HL-60 (cell line): ENCODE measurements around the gene MOBP.

ENCODE experiments used
- DNase-seq, 2 experiments: peaks; one replicate each; pipeline ENCODE4 v3.0.0-alpha.2; 2010 to 2020; ENCODE audit warnings: low read depth in 1 of 2, low spot score in 1 of 2
- H3K27ac ChIP-seq: fragments of 250-450 bp; sonication (Bioruptor Pico); replicated peaks from 2 replicates; pipeline ENCODE4 v1.5.1; 2020; ENCODE audit warnings: mild to moderate bottlenecking, moderate library complexity
- H3K27me3 ChIP-seq: fragments of 250-450 bp; sonication (Bioruptor Pico); 2 replicates; pipeline ENCODE4 v1.5.1; 2021; ENCODE audit warnings: mild to moderate bottlenecking, moderate library complexity; ENCODE audit not compliant: insufficient read depth, poor library complexity, severe bottlenecking
- H3K4me3 ChIP-seq: replicated peaks from 2 replicates; pipeline ENCODE4 v1.5.1; 2011; ENCODE audit warnings: mild to moderate bottlenecking, control low read depth, low read length; ENCODE audit not compliant: insufficient read depth
- GABPA ChIP-seq: IDR thresholded peaks from 2 replicates; pipeline ENCODE4 v1.6.1; 2012; ENCODE audit warnings: low read depth
- POLR2AphosphoS5 ChIP-seq: IDR thresholded peaks from 2 replicates; pipeline ENCODE4 v1.6.1; 2012; ENCODE audit warnings: low read depth
- SPI1 ChIP-seq: IDR thresholded peaks from 2 replicates; pipeline ENCODE4 v1.6.1; 2012; ENCODE audit warnings: low read depth, mild to moderate bottlenecking, borderline replicate concordance
- TF ChIP-seq, protein P1 (sequence below): IDR thresholded peaks from 2 replicates; pipeline ENCODE4 v1.6.1; 2012; ENCODE audit warnings: low read depth; ENCODE audit not compliant: insufficient replicate concordance
- TF ChIP-seq, protein P2 (sequence below): IDR thresholded peaks from one replicate; pipeline ENCODE4 v1.5.1; 2011; ENCODE audit warnings: low read length, control low read depth, inconsistent platforms; ENCODE audit not compliant: insufficient read depth

MOBP gene

DNA sequence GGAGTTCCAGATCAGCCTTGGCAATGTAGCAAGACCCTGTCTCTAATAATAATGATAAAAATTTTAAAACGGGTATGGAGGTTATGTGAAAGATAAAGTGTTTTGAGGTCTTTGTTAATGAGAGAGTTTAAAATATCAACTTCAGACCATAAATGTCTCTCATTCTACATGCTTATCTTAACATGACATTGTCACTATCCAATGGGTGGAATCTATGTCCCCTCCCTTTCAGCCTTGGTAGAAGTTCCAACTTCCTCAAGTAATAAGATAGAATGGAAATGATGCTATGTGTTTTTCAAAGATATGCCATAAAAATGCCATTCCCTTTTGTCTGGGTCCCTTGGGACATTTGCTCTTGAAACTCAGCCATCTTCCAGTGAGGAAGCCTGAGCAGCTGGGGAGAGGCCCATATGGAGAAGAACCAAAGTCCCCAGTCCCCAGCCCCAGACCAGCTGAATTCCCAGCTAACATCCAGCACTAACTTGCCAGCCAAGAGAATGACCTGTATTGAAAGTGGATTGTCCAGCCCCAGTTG is 44.0 kb upstream of the MOBP start:
- no peak for TF ChIP-seq GABPA
- TF ChIP-seq SPI1: no peak
- no peak for TF ChIP-seq POLR2AphosphoS5
- TF ChIP-seq, protein P1, sequence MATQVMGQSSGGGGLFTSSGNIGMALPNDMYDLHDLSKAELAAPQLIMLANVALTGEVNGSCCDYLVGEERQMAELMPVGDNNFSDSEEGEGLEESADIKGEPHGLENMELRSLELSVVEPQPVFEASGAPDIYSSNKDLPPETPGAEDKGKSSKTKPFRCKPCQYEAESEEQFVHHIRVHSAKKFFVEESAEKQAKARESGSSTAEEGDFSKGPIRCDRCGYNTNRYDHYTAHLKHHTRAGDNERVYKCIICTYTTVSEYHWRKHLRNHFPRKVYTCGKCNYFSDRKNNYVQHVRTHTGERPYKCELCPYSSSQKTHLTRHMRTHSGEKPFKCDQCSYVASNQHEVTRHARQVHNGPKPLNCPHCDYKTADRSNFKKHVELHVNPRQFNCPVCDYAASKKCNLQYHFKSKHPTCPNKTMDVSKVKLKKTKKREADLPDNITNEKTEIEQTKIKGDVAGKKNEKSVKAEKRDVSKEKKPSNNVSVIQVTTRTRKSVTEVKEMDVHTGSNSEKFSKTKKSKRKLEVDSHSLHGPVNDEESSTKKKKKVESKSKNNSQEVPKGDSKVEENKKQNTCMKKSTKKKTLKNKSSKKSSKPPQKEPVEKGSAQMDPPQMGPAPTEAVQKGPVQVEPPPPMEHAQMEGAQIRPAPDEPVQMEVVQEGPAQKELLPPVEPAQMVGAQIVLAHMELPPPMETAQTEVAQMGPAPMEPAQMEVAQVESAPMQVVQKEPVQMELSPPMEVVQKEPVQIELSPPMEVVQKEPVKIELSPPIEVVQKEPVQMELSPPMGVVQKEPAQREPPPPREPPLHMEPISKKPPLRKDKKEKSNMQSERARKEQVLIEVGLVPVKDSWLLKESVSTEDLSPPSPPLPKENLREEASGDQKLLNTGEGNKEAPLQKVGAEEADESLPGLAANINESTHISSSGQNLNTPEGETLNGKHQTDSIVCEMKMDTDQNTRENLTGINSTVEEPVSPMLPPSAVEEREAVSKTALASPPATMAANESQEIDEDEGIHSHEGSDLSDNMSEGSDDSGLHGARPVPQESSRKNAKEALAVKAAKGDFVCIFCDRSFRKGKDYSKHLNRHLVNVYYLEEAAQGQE: no peak
- TF ChIP-seq, protein P2, sequence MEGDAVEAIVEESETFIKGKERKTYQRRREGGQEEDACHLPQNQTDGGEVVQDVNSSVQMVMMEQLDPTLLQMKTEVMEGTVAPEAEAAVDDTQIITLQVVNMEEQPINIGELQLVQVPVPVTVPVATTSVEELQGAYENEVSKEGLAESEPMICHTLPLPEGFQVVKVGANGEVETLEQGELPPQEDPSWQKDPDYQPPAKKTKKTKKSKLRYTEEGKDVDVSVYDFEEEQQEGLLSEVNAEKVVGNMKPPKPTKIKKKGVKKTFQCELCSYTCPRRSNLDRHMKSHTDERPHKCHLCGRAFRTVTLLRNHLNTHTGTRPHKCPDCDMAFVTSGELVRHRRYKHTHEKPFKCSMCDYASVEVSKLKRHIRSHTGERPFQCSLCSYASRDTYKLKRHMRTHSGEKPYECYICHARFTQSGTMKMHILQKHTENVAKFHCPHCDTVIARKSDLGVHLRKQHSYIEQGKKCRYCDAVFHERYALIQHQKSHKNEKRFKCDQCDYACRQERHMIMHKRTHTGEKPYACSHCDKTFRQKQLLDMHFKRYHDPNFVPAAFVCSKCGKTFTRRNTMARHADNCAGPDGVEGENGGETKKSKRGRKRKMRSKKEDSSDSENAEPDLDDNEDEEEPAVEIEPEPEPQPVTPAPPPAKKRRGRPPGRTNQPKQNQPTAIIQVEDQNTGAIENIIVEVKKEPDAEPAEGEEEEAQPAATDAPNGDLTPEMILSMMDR: no peak
- no peak overlapping the region for H3K27ac ChIP-seq
- no peak for DNase-seq
- H3K4me3 ChIP-seq: no peak overlapping the region
- H3K27me3 ChIP-seq: peaks cover 7% of the 10 kb centered on the region

DNA sequence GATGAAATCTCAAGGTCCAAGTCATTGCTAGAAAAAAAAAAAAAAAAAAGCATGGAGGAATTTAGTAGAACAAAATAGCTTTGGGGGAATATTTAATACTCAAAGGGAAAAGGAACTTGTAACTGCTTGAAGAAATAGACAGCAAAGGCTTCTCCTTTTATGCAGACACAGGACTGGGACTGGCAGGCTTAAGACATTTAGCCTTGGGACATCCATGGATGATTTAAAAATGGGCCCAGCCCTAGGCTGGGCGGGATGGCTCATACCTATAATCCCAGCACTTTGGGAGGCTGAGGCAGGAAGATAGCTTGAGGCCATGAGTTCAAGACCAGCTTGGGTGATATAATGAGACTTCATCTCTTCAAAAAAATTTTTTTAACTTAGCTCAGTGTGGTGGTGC is 41.2 kb upstream of the MOBP start:
- TF ChIP-seq GABPA (no peak), POLR2AphosphoS5 (no peak), SPI1 (no peak)
- TF ChIP-seq, protein P1: no peak
- TF ChIP-seq, protein P2: no peak
- DNase-seq: no peak
- Histone ChIP-seq H3K4me3 (no peak overlapping the region), H3K27me3 (peaks cover 1% of the 10 kb centered on the region), H3K27ac (no peak overlapping the region)

DNA sequence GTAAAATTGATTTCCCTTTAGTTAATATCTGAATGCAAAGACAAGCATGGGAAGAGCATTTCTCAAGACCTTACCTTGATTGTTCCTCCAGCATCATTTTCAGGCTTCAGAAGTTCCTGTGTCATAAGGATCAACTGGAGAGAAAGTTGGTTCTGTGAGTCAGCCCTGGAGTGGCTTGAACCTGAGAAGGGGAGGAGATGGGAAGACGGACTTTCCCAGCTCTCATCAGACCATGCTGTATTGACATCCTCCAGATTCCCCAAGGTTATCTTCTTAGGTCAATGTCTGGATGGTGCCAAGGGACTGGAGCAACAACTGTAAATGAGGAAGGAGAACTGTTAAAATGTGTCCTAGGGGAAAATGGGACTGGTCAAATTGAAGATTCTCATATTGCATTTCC is 40.0 kb upstream of the MOBP start:
- no peaks in the 10 kb centered on the region for H3K27me3 ChIP-seq
- TF ChIP-seq GABPA (no peak), POLR2AphosphoS5 (no peak), SPI1 (no peak)
- TF ChIP-seq, protein P1: no peak
- TF ChIP-seq, protein P2: no peak
- no peak for DNase-seq
- H3K27ac ChIP-seq: no peak overlapping the region
- H3K4me3 ChIP-seq: no peak overlapping the region
